ENCODE results near the gene TRIP13. TPM values are rescaled to one million over a fixed set of nuclear protein-coding genes. Genes with fewer than 3 reads are reported as not detected.
A peak's percentile ranks its signal among the peaks of the same experiment; 100 is the strongest.
"Not testable (repeated sequence)": the region's sequence is repeated elsewhere in the genome, so short reads cannot be mapped to it uniquely, and the experiment has no call there.

TRIP13 gene
- total RNA-seq, 4 donors from 2014 or later = 0.41 to 1.6 (median 0.50) TPM

DNA sequence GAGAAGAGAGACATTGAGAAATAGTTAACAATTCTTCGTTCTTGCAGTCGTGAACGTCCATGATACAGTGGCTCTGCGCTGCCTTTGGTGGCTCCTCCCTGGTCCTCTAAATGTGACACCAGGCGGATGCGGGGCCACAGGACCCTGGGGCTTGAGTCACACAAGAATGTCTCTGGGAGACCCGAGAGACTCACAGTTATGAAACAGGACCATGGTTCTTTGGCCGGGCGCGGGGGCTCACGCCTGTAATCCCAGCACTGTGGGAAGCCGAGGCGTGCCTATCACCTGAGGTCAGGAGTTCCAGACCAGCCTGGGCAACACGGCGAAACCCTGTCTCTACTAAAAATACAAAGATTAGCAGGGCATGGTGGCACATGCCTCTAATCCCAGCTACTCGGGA lies 41.1 kb upstream of the TRIP13 start:
- TF ChIP-seq, protein P1, sequence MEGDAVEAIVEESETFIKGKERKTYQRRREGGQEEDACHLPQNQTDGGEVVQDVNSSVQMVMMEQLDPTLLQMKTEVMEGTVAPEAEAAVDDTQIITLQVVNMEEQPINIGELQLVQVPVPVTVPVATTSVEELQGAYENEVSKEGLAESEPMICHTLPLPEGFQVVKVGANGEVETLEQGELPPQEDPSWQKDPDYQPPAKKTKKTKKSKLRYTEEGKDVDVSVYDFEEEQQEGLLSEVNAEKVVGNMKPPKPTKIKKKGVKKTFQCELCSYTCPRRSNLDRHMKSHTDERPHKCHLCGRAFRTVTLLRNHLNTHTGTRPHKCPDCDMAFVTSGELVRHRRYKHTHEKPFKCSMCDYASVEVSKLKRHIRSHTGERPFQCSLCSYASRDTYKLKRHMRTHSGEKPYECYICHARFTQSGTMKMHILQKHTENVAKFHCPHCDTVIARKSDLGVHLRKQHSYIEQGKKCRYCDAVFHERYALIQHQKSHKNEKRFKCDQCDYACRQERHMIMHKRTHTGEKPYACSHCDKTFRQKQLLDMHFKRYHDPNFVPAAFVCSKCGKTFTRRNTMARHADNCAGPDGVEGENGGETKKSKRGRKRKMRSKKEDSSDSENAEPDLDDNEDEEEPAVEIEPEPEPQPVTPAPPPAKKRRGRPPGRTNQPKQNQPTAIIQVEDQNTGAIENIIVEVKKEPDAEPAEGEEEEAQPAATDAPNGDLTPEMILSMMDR (IDR thresholded peaks at IDR 0.05 in 4 of 5, conservative IDR thresholded peaks at IDR 0.05 in 1 of 5) = no peak
- no peak for TF ChIP-seq POLR2A (IDR thresholded peaks at IDR 0.05)
- H3K27me3 ChIP-seq = peaks cover 29 to 40% (median 38%) of the 10 kb centered on the region in 3 donors
- intact Hi-C loops (cut with DNase I; ENCODE audit: low total_unique reads) = no loop called here
- DNase-seq (no peak), ATAC-seq (no peak)
- no peaks in the 10 kb centered on the region for H3K36me3 ChIP-seq
- no peak overlapping the region for H3K27ac ChIP-seq
- no peak overlapping the region for H3K4me3 ChIP-seq
- H3K9me3 ChIP-seq = no peaks in the 10 kb centered on the region
- no peaks in the 10 kb centered on the region for H3K4me1 ChIP-seq
- in situ Hi-C loops (cut with MboI; ENCODE audit: low sequenced_read_pairs in 4 of 4) = no loop called here

DNA sequence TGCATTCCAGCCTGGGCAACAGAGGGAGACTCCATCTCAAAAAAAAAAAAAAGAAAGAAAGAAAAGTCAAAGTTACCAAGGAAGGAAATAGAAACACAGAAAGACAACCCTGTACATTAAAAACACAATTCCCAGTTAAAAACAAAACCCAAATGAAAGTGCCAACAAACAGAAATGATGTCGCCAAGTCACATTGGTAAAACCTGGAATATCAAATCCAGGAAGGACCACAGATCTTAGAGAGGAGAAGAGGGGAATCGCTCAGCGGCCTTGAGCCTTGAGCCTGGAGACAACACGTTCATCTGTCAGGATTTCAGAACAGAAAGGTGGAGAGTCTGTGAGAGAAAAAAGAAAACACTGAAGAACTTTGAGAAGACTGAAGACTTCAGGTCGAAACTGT lies 40.7 kb upstream of the TRIP13 start:
- no peak for DNase-seq
- Histone ChIP-seq H3K36me3 (no peaks in the 10 kb centered on the region), H3K27ac (no peak overlapping the region), H3K4me1 (no peaks in the 10 kb centered on the region), H3K27me3 (peaks cover 29 to 40% (median 38%) of the 10 kb centered on the region in 3 donors), H3K4me3 (no peak overlapping the region), H3K9me3 (no peaks in the 10 kb centered on the region)
- intact Hi-C loops (cut with DNase I; ENCODE audit: low total_unique reads) (no loop called here), in situ Hi-C loops (cut with MboI; ENCODE audit: low sequenced_read_pairs in 4 of 4) (no loop called here)
- ATAC-seq = no peak
- TF ChIP-seq, protein P1 (IDR thresholded peaks at IDR 0.05 in 4 of 5, conservative IDR thresholded peaks at IDR 0.05 in 1 of 5) = no peak
- no peak for TF ChIP-seq POLR2A (IDR thresholded peaks at IDR 0.05)

DNA sequence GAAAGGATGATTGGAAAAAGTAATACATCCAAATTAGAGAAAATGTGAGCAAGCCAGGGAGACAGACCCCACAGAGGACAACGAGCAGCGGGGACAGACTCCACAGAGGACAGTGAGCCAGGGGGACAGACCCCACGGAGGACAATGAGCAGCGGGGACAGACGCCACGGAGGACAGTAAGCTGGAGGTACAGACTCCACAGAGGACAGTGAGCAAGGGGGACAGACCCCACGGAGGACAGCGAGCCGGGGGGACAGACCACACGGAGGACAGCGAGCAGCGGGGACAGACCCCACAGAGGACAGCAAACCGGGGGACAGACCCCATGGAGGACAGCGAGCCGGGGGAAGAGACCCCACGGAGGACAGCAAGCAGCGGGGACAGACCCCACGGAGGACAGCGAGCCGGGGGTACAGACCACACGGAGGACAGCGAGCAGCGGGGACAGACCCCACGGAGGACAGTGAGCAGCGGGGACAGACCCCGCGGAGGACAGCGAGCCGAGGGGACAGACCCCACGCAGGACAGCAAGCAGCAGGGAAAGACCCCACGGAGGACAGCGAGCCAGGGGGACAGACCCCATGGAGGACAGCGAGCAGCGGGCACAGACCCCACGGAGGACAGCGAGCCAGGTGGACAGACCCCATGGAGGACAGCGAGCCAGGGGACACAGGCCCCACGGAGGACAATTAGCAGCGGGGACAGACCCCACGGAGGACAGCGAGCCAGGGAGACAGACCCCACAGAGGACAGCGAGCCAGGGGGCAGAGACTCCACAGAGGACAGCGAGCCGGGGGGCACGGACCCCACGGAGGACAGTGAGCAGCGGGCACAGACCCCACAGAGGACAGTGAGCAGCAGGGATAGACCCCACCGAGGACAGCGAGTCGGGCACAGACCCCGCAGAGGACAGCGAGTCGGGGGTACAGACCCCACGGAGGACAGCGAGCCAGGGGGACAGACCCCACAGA lies 40.0 kb upstream of the TRIP13 start:
- H3K36me3 ChIP-seq = no peaks in the 10 kb centered on the region
- no peak overlapping the region for H3K27ac ChIP-seq
- peaks cover 29 to 40% (median 38%) of the 10 kb centered on the region in 3 donors for H3K27me3 ChIP-seq
- ATAC-seq (no peak), DNase-seq (peak in 1 of 2 donors; percentile 5)
- no peak overlapping the region for H3K4me3 ChIP-seq
- intact Hi-C loops (cut with DNase I; ENCODE audit: low total_unique reads) = no loop called here
- no peaks in the 10 kb centered on the region for H3K4me1 ChIP-seq
- no peaks in the 10 kb centered on the region for H3K9me3 ChIP-seq
- in situ Hi-C loops (cut with MboI; ENCODE audit: low sequenced_read_pairs in 4 of 4) = no loop called here
- TF ChIP-seq, protein P1 (IDR thresholded peaks at IDR 0.05 in 4 of 5, conservative IDR thresholded peaks at IDR 0.05 in 1 of 5) = no peak
- TF ChIP-seq POLR2A (IDR thresholded peaks at IDR 0.05) = no peak

DNA sequence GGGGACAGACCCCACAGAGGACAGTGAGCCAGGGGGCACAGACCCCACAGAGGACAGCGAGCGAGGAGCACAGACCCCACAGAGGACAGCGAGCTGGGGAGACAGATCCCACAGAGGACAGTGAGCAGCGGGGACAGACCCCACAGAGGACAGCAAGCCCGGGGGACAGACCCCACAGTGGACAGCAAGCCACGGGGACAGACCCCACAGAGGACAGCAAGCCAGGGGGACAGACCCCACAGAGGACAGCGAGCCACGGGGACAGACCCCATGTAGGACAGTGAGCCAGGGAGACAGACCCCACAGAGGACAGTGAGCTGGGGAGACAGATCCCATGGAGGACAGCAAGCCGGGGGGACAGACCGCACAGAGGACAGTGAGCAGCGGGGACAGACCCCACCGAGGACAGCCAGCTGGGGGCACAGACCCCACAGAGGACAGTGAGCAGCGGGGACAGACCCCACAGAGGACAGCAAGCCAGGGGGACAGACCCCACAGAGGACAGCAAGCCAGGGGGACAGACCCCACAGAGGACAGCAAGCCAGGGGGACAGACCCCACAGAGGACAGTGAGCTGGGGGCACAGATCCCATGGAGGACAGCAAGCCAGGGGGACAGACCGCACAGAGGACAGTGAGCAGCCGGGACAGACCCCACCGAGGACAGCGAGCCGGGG lies 39.1 kb upstream of the TRIP13 start:
- H3K4me3 ChIP-seq; ATAC-seq; H3K9me3 ChIP-seq; H3K27ac ChIP-seq; H3K4me1 ChIP-seq; in situ Hi-C loops (cut with MboI; ENCODE audit: low sequenced_read_pairs in 4 of 4); H3K36me3 ChIP-seq; intact Hi-C loops (cut with DNase I; ENCODE audit: low total_unique reads): not testable (repeated sequence)
- DNase-seq = peak in 1 of 2 donors; percentile 4
- peaks cover 29 to 40% (median 38%) of the 10 kb centered on the region in 3 donors for H3K27me3 ChIP-seq

DNA sequence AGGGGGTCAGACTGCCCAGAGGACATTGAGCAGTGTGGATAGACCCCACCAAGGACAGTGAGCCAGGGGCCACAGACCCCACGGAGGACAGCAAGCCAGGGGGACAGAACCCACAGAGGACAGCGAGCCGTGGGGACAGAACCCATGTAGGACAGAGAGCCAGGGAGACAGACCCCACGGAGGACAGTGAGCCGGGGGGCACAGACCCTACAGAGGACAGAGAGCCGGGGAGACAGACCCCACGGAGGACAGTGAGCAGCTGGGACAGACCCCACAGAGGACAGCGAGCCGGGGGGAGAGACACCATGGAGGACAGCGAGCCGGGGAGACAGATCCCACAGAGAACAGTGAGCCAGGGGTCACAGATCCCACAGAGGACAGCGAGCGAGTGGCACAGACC lies 38.5 kb upstream of the TRIP13 start:
- ATAC-seq (no peak), DNase-seq (peak in 1 of 2 donors; percentile 5)
- Histone ChIP-seq H3K36me3 (no peaks in the 10 kb centered on the region), H3K4me3 (no peak overlapping the region), H3K4me1 (no peaks in the 10 kb centered on the region), H3K27ac (no peak overlapping the region), H3K27me3 (peaks cover 29 to 40% (median 38%) of the 10 kb centered on the region in 3 donors), H3K9me3 (no peaks in the 10 kb centered on the region)
- TF ChIP-seq, protein P1 (IDR thresholded peaks at IDR 0.05 in 4 of 5, conservative IDR thresholded peaks at IDR 0.05 in 1 of 5) = no peak
- no peak for TF ChIP-seq POLR2A (IDR thresholded peaks at IDR 0.05)
- in situ Hi-C loops (cut with MboI; ENCODE audit: low sequenced_read_pairs in 4 of 4) = no loop called here
- intact Hi-C loops (cut with DNase I; ENCODE audit: low total_unique reads) = no loop called here

Data from gastrocnemius medialis (tissue), 4 donors.